DMS53 treated with DMSO at 0.1 percent for 48 hours (cell line): ENCODE measurements around the gene PARVB.

ENCODE experiments used
- DNase-seq: peaks from one replicate; lab custom pipeline; 2025; ENCODE audit not compliant: unreplicated experiment; lab: John Stamatoyannopoulos, UW

Gene PARVB

GRCh38 chr22:44131412-44131811, 107.3 kb downstream of the PARVB start:
- no peak for DNase-seq

- DNase-seq: no peak
Measured at GRCh38 chr22:44131989-44132685, 108.0 kb downstream of the PARVB start.

- DNase-seq: no peak
Measured at GRCh38 chr22:44132724-44133123, 108.6 kb downstream of the PARVB start.

DNA sequence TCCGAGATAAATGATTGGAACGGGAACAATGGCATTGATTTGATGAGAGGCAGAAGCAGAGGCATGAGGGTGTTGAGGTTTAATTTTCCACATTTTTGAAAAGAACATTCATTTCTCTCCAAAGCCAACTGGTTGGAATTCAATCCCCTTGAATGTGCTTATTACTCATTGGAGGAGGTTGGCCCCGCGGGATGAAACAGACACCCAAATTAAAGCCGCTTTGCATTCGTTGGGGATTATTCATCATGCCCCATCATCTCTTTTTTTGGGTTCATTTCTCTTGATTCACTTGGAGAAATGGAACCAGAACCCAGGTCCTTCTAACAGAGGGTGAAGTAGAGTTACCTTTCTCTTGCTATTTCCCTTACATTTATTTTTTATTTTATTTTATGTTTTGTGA, 109.1 kb downstream of the PARVB start:
- DNase-seq: no peak

- no peak for DNase-seq
Measured at GRCh38 chr22:44133901-44134571, 109.9 kb downstream of the PARVB start.

DNA sequence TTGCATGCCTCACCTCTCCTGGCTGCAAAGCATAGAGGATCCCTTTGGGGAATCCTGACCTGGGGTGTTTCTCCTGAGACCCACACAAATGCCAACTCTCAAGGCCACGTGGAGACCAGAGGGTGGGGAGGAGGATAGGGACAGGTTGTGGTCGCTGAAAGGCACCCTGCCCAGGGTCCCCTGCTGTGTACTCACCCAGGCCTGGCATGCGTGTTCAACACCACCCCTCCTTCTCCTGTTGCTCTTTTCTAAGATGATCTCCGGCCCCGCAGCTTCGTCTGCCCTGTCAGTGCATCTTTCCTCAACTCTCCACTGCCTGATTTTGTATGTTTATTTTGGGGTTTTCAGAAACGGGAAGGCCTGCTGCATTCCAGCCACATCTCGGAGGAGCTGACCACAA, 112.0 kb downstream of the PARVB start:
- no peak for DNase-seq

DNA sequence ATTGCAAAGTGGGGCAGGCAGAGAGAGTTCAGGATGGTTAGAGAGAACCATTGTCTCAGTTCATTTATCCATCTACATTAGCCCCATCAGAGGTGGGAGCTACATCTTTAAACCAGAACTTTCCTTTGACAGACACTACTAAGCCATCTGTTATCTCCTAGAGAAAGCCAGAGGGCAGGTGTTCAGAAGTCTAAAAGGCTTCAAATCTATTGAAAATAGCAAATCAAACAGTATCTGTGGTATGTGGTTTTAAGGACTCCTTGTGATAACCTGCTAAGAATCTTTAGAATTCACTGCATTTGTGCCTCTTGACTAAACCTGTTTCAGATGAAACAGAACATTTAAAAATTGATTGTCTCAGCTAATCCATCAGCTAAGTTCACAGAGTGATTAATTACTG, 112.7 kb downstream of the PARVB start:
- DNase-seq: no peak

GRCh38 chr22:44137415-44137814, 113.3 kb downstream of the PARVB start:
- no peak for DNase-seq

GRCh38 chr22:44139773-44140172, 115.7 kb downstream of the PARVB start:
- DNase-seq: no peak

DNA sequence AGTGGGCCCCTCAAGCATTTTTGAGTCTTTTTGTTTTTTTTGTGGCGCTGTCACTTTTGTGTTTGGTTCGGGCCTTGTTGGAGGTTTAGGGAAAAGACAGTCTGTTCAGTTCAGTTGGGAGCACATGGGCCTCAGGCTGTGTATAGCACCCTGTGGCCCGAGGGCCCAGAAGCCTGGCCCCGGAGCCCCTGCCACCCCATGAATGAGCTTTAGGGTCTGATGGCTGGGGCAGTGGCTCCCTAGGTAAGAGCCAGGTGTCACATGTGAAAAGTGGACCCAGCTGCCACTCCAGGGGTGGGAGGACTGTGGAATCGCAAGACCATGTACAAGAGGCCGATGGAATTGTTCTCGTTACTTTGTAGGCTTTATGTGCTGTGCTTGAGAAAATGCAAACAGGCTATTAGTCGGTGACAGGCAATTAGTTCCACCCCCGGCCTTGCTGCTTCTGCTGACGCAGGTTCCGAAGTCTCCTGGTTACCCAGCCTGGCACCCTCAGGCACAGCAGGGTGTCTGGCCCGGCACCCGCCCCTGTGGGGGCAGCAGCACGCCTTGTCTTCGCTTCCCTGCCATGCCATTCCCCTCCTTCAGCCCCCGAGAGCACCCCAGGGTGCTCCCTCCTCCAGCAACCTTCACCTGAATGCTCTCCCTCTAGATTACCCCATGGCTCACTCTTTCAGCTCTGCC, 118.5 kb downstream of the PARVB start:
- no peak for DNase-seq

DNA sequence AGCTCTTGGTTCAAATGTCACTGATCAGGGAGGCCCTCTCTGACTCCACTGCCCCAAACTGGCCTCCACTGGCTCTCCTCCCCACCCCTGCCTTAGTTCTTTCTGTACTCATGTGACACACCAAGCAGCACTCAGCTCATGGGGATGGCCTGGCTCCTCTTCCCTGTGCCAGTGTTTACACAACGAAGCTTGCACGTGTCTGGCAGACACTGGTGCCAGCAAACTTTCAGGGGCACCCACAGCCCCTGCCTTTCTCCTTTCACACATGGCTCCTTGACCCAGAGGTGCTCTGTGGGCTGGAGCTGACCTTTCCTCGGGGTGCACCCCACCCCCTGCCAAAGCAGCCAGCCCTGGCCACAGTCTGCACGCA, 119.0 kb downstream of the PARVB start:
- DNase-seq: no peak

- DNase-seq: no peak
Measured at GRCh38 chr22:44143579-44143978, 119.5 kb downstream of the PARVB start.

DNA sequence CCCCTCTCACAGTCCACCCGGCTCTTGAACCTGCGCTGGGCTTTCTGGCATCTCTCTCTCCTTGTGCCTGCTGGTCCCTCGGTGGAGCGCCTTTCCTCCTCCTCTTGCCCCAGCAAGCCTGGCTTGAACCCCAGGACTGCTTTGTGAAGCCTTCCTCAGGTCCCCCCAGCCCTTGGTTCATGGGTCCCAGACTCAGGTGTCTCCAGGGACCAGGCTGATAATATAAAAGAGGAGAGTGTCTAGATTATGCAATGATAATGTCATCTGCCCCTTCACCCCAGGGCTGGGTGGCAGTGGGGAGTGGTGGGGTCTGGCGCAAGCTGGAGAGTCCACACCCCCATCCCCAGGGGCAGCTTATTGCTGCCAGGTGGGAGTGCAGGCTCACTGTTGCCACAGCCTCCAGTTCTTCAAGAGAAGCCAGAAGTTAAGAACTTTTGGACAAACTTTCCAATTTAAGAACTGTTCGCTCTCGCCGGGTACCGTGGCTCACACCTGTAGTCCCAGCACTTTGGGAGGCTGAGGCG, 120.0 kb downstream of the PARVB start:
- DNase-seq: no peak

- DNase-seq: no peak
Measured at GRCh38 chr22:44145544-44145943, 121.4 kb downstream of the PARVB start.

GRCh38 chr22:44146088-44146861, 122.2 kb downstream of the PARVB start:
- no peak for DNase-seq

DNA sequence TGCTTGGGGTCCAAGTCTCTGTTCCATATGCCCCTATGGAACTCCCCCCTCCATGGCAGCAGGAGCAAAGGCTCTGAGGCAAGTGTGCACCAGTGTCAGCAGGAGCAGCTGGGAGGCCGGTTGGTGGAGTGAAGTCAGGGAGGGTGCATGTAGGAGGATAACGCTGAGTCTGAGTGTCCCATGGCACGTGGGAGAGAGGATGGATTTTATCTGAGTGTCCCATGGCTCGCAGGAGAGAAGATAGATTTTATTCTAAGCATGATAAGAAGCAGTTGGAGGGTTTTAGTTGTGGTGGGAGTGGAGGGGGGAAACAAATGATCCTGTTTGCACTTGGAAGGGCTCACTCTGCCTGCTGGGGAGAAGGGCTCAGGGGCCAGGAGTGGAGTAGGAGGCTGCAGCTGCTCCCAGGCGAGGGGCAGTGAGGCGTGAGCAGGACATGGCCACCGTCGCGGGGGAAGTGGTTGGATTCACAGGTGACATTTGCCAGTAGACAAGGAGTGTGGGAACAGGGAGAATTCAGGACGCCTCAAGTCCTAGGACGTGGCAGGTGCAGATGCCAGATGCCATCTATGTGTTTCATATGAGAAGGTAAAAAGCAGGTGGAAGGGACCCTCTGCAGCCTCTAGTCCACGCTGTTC, 123.0 kb downstream of the PARVB start:
- DNase-seq: no peak

- DNase-seq: no peak
Measured at GRCh38 chr22:44147821-44148574, 123.9 kb downstream of the PARVB start.

DNA sequence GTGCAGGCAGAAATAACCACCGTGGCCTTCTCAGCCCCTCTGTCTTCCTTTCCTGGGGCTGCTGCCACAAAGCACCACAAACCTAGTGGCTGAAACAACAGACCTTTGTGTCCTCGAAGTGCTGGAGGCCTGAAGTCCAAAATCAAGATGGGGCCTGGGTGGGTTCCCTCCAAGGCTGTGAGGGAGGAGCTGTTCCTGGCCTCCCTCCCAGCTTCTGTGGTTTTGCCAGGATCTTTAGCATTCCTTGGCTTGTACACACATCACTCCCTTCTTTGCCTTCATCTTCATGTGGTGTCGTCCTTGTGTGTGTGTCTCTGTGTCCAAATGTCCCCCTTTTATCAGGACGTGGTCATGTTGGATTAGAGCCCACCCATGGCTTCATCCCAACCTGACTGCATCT, 127.6 kb downstream of the PARVB start:
- DNase-seq: no peak

- DNase-seq: no peak
Measured at GRCh38 chr22:44153710-44154109, 129.6 kb downstream of the PARVB start.

GRCh38 chr22:44154436-44154942, 130.4 kb downstream of the PARVB start:
- DNase-seq: no peak
